Gastrocnemius medialis (tissue), 4 donors: ENCODE measurements around the gene ISCA2. TPM values are rescaled to one million over a fixed set of nuclear protein-coding genes. Genes with fewer than 3 reads are reported as not detected.
A peak's percentile ranks its signal among the peaks of the same experiment; 100 is the strongest.

Experiments used
- ATAC-seq, 2 donors: fragments of 150-250 bp; one replicate each; pipeline ENCODE4 v1.9.1; 2016
- DNase-seq, 2 donors: peaks; one replicate each; pipeline ENCODE4 v3.0.0-alpha.2; 2019
- H3K27ac ChIP-seq, 4 donors: fragments of 200-600 bp; sonication (generic); 1 replicate in 1 of 4; 2 replicates in 3 of 4; pipeline ENCODE4 v1.5.1; 2016 to 2018; ENCODE audit warnings: mild to moderate bottlenecking in 2 of 4, moderate library complexity in 1 of 4
- H3K27me3 ChIP-seq, 3 donors: fragments of 200-600 bp; sonication (generic) in 2 of 3; 1 replicate in 1 of 3; 2 replicates in 2 of 3; pipeline versions ENCODE4 v1.5.1 to v1.6.0; 2016 to 2019; ENCODE audit warnings: mild to moderate bottlenecking in 1 of 3, moderate library complexity in 1 of 3
- H3K36me3 ChIP-seq, 2 donors: fragments of 200-600 bp; sonication (generic) in 1 of 2; one replicate each; pipeline ENCODE4 v1.5.1; 2017 to 2018
- H3K4me1 ChIP-seq, 2 donors: fragments of 200-600 bp; sonication (generic) in 1 of 2; one replicate each; pipeline ENCODE4 v1.5.1; 2016 to 2017; ENCODE audit warnings: mild to moderate bottlenecking in 2 of 2
- H3K4me3 ChIP-seq, 4 donors: fragments of 200-600 bp; sonication (generic) in 3 of 4; 1 replicate in 1 of 4; 2 replicates in 3 of 4; pipeline ENCODE4 v1.5.1; 2016 to 2019; ENCODE audit warnings: mild to moderate bottlenecking in 2 of 4
- H3K9me3 ChIP-seq, 3 donors: fragments of 200-600 bp; sonication (generic) in 2 of 3; 1 replicate in 1 of 3; 2 replicates in 2 of 3; pipeline ENCODE4 v1.5.1; 2016 to 2019
- CTCF ChIP-seq, 5 experiments: fragments of 450-650 bp in 3 of 5; fragments of 200-600 bp in 2 of 5; sonication (generic) in 2 of 5; IDR thresholded peaks in 4 of 5; conservative IDR thresholded peaks in 1 of 5; 1 replicate in 4 of 5; 2 replicates in 1 of 5; pipeline ENCODE4 v1.5.1; 2016 to 2019; ENCODE audit warnings: antibody characterized with exemption in 5 of 5, mild to moderate bottlenecking in 3 of 5, moderate library complexity in 3 of 5
- POLR2A ChIP-seq, 2 donors: fragments of 450-650 bp; IDR thresholded peaks; one replicate each; pipeline ENCODE4 v1.6.1; 2017; ENCODE audit warnings: antibody characterized with exemption in 2 of 2, mild to moderate bottlenecking in 2 of 2, moderate library complexity in 2 of 2
- in situ Hi-C, 4 donors: fragments of 200-750 bp; cut with MboI; loops; one replicate each; pipeline versions ENCODE4 v1.15.0 to v1.8.0; 2017; ENCODE audit warnings: low sequenced_read_pairs in 4 of 4
- intact Hi-C: fragments of 100-400 bp; cut with DNase I; formaldehyde crosslinking; loops from one replicate; pipeline ENCODE4 v1.15.1; 2023; ENCODE audit warnings: low total_unique reads
- total RNA-seq, 4 donors: library from RNA; depleted of rRNA; stranded (reverse); fragments of >200 nt; gene quantifications; one replicate each; pipeline versions ENCODE4 v1.1.0 to v1.2.3, GENCODE V29; 2016

Gene ISCA2
- total RNA-seq, 4 donors from 2014 or later = 9.9 to 11.6 (median 11.4) TPM

- Histone ChIP-seq H3K4me1 (peaks cover 22 to 24% of the 10 kb centered on the region in 2 donors), H3K36me3 (peaks cover 0 to 44% of the 10 kb centered on the region in 2 donors), H3K4me3 (no peak overlapping the region), H3K27ac (no peak overlapping the region), H3K27me3 (no peaks in the 10 kb centered on the region), H3K9me3 (no peaks in the 10 kb centered on the region)
- TF ChIP-seq POLR2A (IDR thresholded peaks at IDR 0.05) (no peak), CTCF (IDR thresholded peaks at IDR 0.05 in 4 of 5, conservative IDR thresholded peaks at IDR 0.05 in 1 of 5) (peak; percentile 30 to 69 (median 61))
- intact Hi-C loops = loop anchor here (2.0 kb wide), 1 partner anchor 116 kb away; no protein-coding TSS in a partner anchor
- in situ Hi-C loops = loop anchor here in 1 of 4 donors (5.0 kb wide), 1 partner anchor 117 kb away; no protein-coding TSS in a partner anchor
- DNase-seq (no peak), ATAC-seq (peak in 1 of 2 donors; percentile 48)
Measured at GRCh38 chr14:74478996-74479635, 14.4 kb upstream of the ISCA2 start.

GRCh38 chr14:74480046-74480445 is 13.5 kb upstream of the ISCA2 start:
- Histone ChIP-seq H3K4me1 (peaks cover 13 to 23% of the 10 kb centered on the region in 2 donors), H3K9me3 (no peaks in the 10 kb centered on the region), H3K27me3 (no peaks in the 10 kb centered on the region), H3K27ac (no peak overlapping the region), H3K4me3 (no peak overlapping the region), H3K36me3 (peaks cover 0 to 47% of the 10 kb centered on the region in 2 donors)
- intact Hi-C loops = no loop called here
- no peak for ATAC-seq
- TF ChIP-seq POLR2A (IDR thresholded peaks at IDR 0.05) (no peak), CTCF (IDR thresholded peaks at IDR 0.05 in 4 of 5, conservative IDR thresholded peaks at IDR 0.05 in 1 of 5) (no peak)
- DNase-seq = no peak
- in situ Hi-C loops = loop anchor here in 1 of 4 donors (10.0 kb wide), 1 partner anchor 115 kb away; no protein-coding TSS in a partner anchor

GRCh38 chr14:74482571-74482970 is 11.0 kb upstream of the ISCA2 start:
- no peaks in the 10 kb centered on the region for H3K9me3 ChIP-seq
- no peak for TF ChIP-seq CTCF (IDR thresholded peaks at IDR 0.05 in 4 of 5, conservative IDR thresholded peaks at IDR 0.05 in 1 of 5)
- no peak for TF ChIP-seq POLR2A (IDR thresholded peaks at IDR 0.05)
- H3K27ac ChIP-seq = no peak overlapping the region
- intact Hi-C loops = no loop called here
- no peak for DNase-seq
- no peak overlapping the region for H3K4me3 ChIP-seq
- no peaks in the 10 kb centered on the region for H3K27me3 ChIP-seq
- H3K4me1 ChIP-seq = peaks cover 0 to 12% of the 10 kb centered on the region in 2 donors
- ATAC-seq = no peak
- in situ Hi-C loops = loop anchor here in 1 of 4 donors (10.0 kb wide), 1 partner anchor 118 kb away; no protein-coding TSS in a partner anchor
- H3K36me3 ChIP-seq = peaks cover 3 to 47% of the 10 kb centered on the region in 2 donors

GRCh38 chr14:74483321-74483720 is 10.2 kb upstream of the ISCA2 start:
- peaks cover 0 to 12% of the 10 kb centered on the region in 2 donors for H3K4me1 ChIP-seq
- H3K4me3 ChIP-seq = no peak overlapping the region
- H3K9me3 ChIP-seq = no peaks in the 10 kb centered on the region
- TF ChIP-seq POLR2A (IDR thresholded peaks at IDR 0.05) (no peak), CTCF (IDR thresholded peaks at IDR 0.05 in 4 of 5, conservative IDR thresholded peaks at IDR 0.05 in 1 of 5) (no peak)
- in situ Hi-C loops = loop anchor here in 1 of 4 donors (10.0 kb wide), 1 partner anchor 119 kb away; no protein-coding TSS in a partner anchor
- peaks cover 3 to 47% of the 10 kb centered on the region in 2 donors for H3K36me3 ChIP-seq
- DNase-seq (no peak), ATAC-seq (no peak)
- no peaks in the 10 kb centered on the region for H3K27me3 ChIP-seq
- H3K27ac ChIP-seq = no peak overlapping the region
- intact Hi-C loops = no loop called here
